Activated CD8-positive, alpha-beta memory T cell treated with anti-CD3 and anti-CD28 coated beads for 4 hours (primary cell): ENCODE data around the gene CREBL2.
"Not testable (repeated sequence)": the region's sequence is repeated elsewhere in the genome, so short reads cannot be mapped to it uniquely, and the experiment has no call there.

Experiments used
- DNase-seq, 2 donors: peaks; one replicate each; pipeline ENCODE4 v3.0.0-alpha.2; 2020; ENCODE audit warnings: low read depth in 2 of 2

Gene CREBL2

GRCh38 chr12:12611512-12612306, at the start of gene CREBL2:
CREBL2 (plus strand) TSS chr12:12611876; CDS start chr12:12612173, 297 bp downstream.
- DNase-seq, result peak; percentile 62 to 71

GRCh38 chr12:12562016-12562483, 49.6 kb upstream of the CREBL2 start:
- DNase-seq, result no peak

DNA sequence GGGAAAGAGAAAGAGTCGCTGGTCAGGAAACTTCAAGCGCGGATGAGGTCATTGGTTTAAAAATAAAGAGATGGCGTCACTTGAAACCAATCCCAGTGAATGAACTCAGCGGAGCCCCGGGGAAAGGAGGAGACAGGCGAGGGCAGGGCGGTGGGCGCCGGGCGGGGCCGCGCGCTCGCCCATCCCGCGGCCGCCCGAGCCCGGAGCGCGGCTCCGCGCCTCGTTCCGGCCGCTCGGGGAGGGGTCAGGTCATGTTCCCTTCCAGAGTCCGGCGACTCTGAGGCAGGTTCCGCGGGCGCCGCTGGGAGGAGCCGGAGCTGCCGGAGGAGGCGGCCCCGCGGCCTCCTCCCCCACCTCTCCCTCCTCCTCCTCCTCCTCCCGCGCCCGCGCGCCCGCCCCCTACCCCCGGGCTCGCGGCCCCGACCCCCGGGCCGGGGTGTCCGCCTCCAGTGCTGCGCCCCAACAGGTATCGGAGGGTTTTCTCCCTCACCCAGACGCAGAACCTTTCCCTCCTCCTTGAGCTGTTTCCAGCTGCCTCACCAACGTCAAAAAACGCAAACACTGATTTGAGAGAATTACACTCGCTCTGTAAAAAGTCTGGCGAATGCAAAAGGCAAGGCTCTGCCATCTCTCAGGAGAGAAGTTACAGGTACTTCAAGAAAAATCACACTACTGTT, 49.0 kb upstream of the CREBL2 start, which contains the start of gene DUSP16:
Gene DUSP16 (minus strand): TSS at position 279 of the 677 bp plus-strand sequence. CDS start 41,765 bp downstream, outside the sequence.
- DNase-seq, result peak; percentile 41 to 48

DNA sequence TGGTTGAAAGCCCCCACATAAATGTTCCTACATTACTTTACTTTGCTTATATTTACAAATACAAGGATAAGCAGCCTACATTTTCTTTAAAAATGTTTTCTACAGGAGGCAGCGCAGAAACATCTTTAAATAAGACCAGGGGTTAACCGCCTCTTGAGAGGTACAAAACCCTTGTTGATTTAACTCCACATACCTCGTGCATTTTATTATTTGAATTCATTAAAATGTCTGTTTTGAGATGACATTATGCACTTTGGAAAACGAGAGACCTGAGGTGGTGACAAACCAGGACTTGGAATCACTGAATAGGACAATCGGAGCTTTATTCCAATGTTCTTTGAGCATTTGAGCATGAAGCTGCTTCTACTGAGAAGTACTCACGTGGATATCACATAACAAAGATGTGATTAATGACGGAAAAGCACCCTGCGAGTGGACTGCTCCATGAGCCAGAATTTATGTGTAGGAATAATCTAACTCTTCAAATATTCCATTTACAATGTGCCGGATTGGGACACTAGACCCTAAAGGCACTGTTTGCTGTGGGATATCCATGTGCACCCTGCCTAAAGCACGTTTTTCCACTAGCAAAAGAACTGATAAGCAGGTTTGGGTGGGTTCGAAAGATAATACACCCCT, 48.3 kb upstream of the CREBL2 start:
- DNase-seq, result no peak

- DNase-seq, result no peak
Measured at GRCh38 chr12:12564911-12565310, 46.8 kb upstream of the CREBL2 start.

DNA sequence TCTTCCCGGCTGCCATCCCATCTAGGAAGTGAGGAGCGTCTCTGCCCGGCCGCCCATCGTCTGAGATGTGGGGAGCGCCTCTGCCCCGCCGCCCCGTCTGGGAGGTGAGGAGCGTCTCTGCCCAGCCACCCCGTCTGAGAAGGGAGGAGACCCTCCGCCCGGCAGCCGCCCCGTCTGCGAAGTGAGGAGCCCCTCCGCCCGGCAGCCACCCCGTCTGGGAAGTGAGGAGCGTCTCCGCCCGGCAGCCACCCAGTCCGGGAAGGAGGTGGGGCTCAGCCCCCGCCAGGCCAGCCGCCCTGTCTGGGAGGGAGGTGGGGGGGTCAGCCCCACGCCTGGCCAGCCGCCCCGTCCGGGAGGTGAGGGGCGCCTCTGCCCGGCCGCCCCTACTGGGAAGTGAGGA, 45.7 kb upstream of the CREBL2 start:
- DNase-seq, result not testable (repeated sequence)

- no peak for DNase-seq
Measured at GRCh38 chr12:12572659-12573058, 39.0 kb upstream of the CREBL2 start.

- no peak for DNase-seq
Measured at GRCh38 chr12:12577786-12578185, 33.9 kb upstream of the CREBL2 start.

DNA sequence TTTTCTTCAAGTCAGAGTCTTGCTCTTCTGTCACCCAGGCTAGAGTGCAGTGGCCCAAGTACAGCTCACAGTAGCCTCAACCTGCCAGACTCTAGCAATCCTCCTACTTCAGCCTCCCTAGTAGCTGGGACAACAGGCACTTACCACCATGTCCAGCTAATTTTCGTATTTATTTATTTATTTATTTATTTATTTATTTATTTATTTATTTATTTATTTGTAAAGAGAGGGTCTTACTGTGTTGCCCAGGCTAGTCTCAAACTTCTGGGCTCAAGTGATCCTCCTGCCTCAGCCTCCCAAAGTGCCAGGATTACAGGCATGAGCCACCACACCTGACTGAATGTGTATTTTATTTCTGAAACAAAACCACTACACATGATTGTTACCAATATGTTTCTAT, 31.0 kb upstream of the CREBL2 start:
- DNase-seq, result not testable (repeated sequence)

DNA sequence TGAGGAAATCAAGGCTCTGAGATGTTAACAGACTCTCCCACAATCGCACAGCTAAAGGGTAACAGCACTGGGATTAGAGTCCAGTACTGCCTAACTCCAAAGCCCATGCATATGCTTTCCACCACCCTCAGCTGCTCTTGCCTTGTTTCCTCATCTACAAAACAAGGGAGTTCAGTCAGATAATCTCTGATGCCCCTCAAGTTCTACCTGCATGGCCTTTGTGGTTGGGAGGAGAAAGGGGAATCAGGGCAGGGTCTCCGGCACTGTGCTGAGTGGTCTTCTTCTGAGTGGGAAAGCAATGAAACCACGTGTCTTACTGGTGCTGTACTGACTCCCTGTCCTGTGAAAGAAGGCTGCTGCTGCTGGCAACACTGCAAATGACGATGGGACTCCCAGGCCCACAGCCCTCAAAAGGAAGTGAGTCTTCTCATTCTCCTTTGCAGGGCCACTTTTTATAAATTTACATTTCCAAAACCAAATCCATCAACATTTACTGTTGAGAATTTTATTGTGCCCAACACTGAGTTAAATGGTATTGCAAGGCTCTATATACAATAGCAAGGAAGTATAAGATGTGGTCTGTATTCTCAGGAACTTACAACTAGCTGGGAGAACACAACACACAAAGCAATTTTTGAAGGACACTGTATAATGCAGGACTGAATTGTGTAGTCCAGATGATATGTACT, 29.3 kb upstream of the CREBL2 start:
- DNase-seq, result no peak

DNA sequence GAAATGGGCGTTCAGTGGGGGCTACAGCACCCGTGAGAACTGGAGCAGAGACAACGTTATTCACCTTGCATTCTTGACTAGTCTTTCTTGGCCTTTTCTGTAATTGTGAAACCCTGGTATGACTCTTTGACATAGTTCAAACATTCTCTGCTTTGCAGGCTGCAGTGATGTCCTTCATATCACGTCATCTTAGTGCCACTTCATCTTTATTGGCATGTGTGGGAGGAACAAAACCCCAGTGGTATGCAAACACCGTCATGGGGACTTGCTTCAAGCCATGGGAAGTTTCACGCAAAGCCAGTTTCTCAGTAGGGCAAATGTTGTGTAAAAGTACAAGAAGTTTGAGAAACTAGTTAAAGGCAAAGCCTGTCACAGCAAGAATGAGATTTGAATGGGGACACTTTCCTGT, 28.8 kb upstream of the CREBL2 start:
- DNase-seq, result no peak

DNA sequence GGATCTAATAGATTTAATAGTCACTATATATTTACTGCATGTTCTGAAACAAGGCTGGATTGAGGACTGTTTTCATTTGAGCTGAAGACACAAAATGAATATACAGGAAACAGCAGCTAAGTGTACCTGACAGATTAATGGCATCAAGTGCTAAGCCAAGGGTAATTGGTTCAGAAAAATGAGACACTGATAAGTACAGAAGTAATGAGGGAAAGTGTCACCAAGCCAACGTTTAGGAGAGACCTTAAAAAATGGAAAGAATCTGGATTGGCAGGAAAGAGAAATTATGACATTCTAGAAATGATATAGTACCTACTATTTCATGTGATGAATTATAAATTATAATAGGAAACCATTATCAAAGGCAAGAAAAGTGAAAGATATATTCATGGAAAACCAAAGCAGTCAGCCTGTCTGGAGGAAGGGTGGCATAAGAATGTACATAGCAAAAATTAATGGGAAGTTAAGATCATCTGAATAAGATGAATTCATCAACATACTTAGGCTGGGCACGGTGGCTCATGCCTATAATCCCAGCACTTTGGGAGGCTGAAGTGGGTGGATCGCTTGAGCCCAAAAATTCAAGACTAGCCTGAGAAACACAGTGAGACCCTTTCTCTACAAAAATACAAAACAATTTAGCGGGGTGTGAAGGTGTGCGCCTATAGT, 28.0 kb upstream of the CREBL2 start:
- no peak for DNase-seq

- no peak for DNase-seq
Measured at GRCh38 chr12:12585115-12585863, 26.4 kb upstream of the CREBL2 start.

GRCh38 chr12:12586879-12587675, 24.6 kb upstream of the CREBL2 start:
- DNase-seq, result no peak

GRCh38 chr12:12587878-12588277, 23.8 kb upstream of the CREBL2 start:
- no peak for DNase-seq

- not testable (repeated sequence) for DNase-seq
Measured at GRCh38 chr12:12588436-12588835, 23.2 kb upstream of the CREBL2 start.

DNA sequence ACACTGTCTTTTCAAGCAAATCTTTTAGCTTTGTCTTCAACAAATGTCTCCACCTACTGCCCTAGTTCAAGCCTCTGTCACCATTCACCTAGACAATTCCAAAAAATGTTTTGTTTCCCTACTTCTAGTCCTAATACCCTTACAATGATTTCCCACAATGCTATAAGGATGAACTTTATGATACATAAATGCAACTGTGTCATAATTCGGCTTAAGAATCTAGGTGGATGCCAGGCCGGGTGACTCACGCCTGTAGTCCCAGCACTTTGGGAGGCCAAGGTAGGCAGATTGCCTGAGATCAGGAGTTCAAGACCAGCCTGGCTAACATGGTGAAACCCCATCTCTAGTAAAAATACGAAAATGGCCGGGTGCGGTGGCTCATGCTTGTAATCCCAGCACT, 20.7 kb upstream of the CREBL2 start:
- DNase-seq, result no peak

DNA sequence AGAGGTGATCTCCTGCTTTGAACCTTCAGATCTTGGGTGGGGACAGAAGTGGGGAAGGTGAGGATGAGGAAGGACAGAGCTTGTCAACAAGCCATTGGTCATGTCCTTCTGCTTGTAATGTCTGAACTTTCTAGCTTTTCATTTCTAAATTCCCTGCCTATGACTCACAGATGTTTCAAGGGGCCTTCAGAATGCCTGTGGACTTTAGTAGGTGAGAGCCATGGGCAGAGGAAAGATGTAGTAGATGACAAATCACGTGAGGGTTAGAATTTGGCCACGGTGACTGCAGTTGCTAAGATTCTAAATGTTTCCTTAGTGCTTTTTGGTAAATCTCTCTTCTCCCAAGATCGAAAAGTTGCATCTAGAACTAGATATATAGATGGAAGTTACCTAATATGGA, 18.7 kb upstream of the CREBL2 start:
- DNase-seq, result no peak

- not testable (repeated sequence) for DNase-seq
Measured at GRCh38 chr12:12595929-12596328, 15.7 kb upstream of the CREBL2 start.

DNA sequence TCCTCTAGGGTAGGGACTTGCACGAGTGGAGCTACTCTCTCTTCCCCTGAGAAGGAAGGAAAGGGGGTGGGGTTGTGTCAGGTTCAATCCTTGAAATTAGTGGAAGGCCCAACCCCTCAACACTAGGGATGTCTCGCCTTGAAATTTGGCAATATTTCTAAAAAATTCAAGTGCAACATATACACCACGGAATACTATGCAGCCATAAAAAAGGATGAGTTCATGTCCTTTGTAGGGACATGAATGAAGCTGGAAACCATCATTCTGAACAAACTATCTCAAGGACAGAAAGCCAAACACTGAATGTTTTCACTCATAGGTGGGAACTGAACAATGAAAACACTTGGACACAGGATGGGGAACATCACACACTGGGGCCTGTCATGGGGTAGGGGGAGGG, 15.1 kb upstream of the CREBL2 start:
- not testable (repeated sequence) for DNase-seq
